Sciatic nerve (tissue), 2 donors: Measurements from ENCODE around the gene ASPM. TPM values are rescaled to one million over a fixed set of nuclear protein-coding genes. Genes with fewer than 3 reads are reported as not detected.
A peak's percentile ranks its signal among the peaks of the same experiment; 100 is the strongest.

Source experiments
- ATAC-seq: fragments of 200-7000 bp; cut with Tn5 transposase; one replicate; pipeline ENCODE4 v1.9.1; 2020; ENCODE audit warnings: mild to moderate bottlenecking, moderate library complexity
- DNase-seq: peaks from one replicate; pipeline ENCODE4 v3.0.0-alpha.2; 2020; ENCODE audit warnings: low spot score
- intact Hi-C: fragments of 100-400 bp; cut with DNase I; formaldehyde crosslinking; loops from one replicate; pipeline ENCODE4 v1.14.2; 2022
- total RNA-seq: library from RNA; stranded (reverse); fragmentation: NEBNext Ultra II Directional; extraction: Animal tissue kit (Norgen Biotek cat#: 25700); gene quantifications from one replicate; pipeline ENCODE4 v1.2.1, GENCODE V29; 2021
- donor health status: DM: no; HTN: no; CAD: no.
- donor health status: DM: no; HTN: no; CAD: no.

Gene ASPM
- total RNA-seq: 0.45 TPM

- intact Hi-C loops: no loop called here
- ATAC-seq: peak; percentile 100
- DNase-seq: peak; percentile 96
Observed at GRCh38 chr1:197146101-197147095, at the start of gene ASPM. Gene ASPM (minus strand): TSS chr1:197146669. CDS start chr1:197146437, 232 bp downstream.

- ATAC-seq: no peak
- DNase-seq: no peak
- intact Hi-C loops: no loop called here
Observed at GRCh38 chr1:197195100-197195499, 48.6 kb upstream of the ASPM start.

- DNase-seq (no peak), ATAC-seq (no peak)
- intact Hi-C loops: no loop called here
Observed at GRCh38 chr1:197184190-197184589, 37.7 kb upstream of the ASPM start.

- DNase-seq: no peak
- no peak for ATAC-seq
- intact Hi-C loops: no loop called here
Observed at GRCh38 chr1:197183195-197183748, 36.8 kb upstream of the ASPM start.

- DNase-seq: no peak
- intact Hi-C loops: no loop called here
- ATAC-seq: no peak
Observed at GRCh38 chr1:197182716-197183115, 36.2 kb upstream of the ASPM start.

GRCh38 chr1:197181982-197182381 is 35.5 kb upstream of the ASPM start:
- intact Hi-C loops: no loop called here
- DNase-seq: no peak

GRCh38 chr1:197180252-197180878 is 33.9 kb upstream of the ASPM start:
- intact Hi-C loops: no loop called here
- peak; percentile 67 for ATAC-seq
- DNase-seq: no peak

More at GRCh38 chr1:197181982-197182381, 35.5 kb upstream of the ASPM start:
- ATAC-seq: no peak

- DNase-seq (no peak), ATAC-seq (no peak)
- intact Hi-C loops: no loop called here
Observed at GRCh38 chr1:197178998-197179397, 32.5 kb upstream of the ASPM start.

- intact Hi-C loops: no loop called here
- DNase-seq (no peak), ATAC-seq (no peak)
Observed at GRCh38 chr1:197174818-197175217, 28.3 kb upstream of the ASPM start.

- intact Hi-C loops: no loop called here
- ATAC-seq: no peak
Observed at GRCh38 chr1:197173571-197174507, 27.4 kb upstream of the ASPM start.

GRCh38 chr1:197171531-197171930 is 25.1 kb upstream of the ASPM start:
- DNase-seq: no peak
- ATAC-seq: no peak
- intact Hi-C loops: no loop called here

More at GRCh38 chr1:197173571-197174507, 27.4 kb upstream of the ASPM start:
- DNase-seq: no peak

GRCh38 chr1:197170538-197170937 is 24.1 kb upstream of the ASPM start:
- ATAC-seq (no peak), DNase-seq (no peak)
- intact Hi-C loops: no loop called here

GRCh38 chr1:197159461-197159860 is 13.0 kb upstream of the ASPM start:
- ATAC-seq (no peak), DNase-seq (no peak)
- intact Hi-C loops: no loop called here

GRCh38 chr1:197156692-197157091 is 10.2 kb upstream of the ASPM start:
- ATAC-seq (no peak), DNase-seq (no peak)
- intact Hi-C loops: no loop called here

- no peak for DNase-seq
- intact Hi-C loops: no loop called here
- no peak for ATAC-seq
Observed at GRCh38 chr1:197152662-197153061, 6.2 kb upstream of the ASPM start.

- DNase-seq: no peak
- intact Hi-C loops: no loop called here
- no peak for ATAC-seq
Observed at GRCh38 chr1:197151185-197151584, 4.7 kb upstream of the ASPM start.

- DNase-seq: no peak
- ATAC-seq: no peak
- intact Hi-C loops: no loop called here
Observed at GRCh38 chr1:197150336-197151005, 4.0 kb upstream of the ASPM start.

- ATAC-seq (no peak), DNase-seq (no peak)
- intact Hi-C loops: no loop called here
Observed at GRCh38 chr1:197149340-197149739, 2.9 kb upstream of the ASPM start.
